ENCODE measurements around the gene SLC49A4.

GRCh38 chr3:122916084-122916483, 121.2 kb downstream of the SLC49A4 start:
- TF ChIP-seq YY1 (IDR thresholded peaks at IDR 0.05; ENCODE audit: insufficient read depth, insufficient read length) = no peak
- TF ChIP-seq ZNF274 (IDR thresholded peaks at IDR 0.05; ENCODE audit: low read depth, low read length) = no peak
- TF ChIP-seq SUZ12 (IDR thresholded peaks at IDR 0.05; ENCODE audit: extremely low read depth, insufficient read depth, insufficient read length) = no peak
